H1 (cell line): ENCODE results near the gene COL8A2. TPM values are rescaled to one million over a fixed set of nuclear protein-coding genes. Genes with fewer than 3 reads are reported as not detected.

Experiments used
- CTCF ChIA-PET: fragments of 300-600 bp; sonication (Branson Sonifier 250); formaldehyde crosslinking; loops from one replicate; lab custom pipeline; 2021; ENCODE audit not compliant: partially characterized antibody; lab: Charles Lee
- POLR2A ChIA-PET: fragments of 300-600 bp; sonication (Branson Sonifier 250); formaldehyde crosslinking; loops from one replicate; lab custom pipeline; 2021; ENCODE audit warnings: inconsistent platforms; ENCODE audit not compliant: partially characterized antibody; lab: Charles Lee
- DNase-seq, 2 experiments: peaks; one replicate each; pipeline versions ENCODE4 v3.0.0 to v3.0.0-alpha.2; 2010 to 2022; ENCODE audit warnings: low spot score in 2 of 2, low read depth in 1 of 2, mixed read lengths in 1 of 2
- FAIRE-seq: peaks from 2 replicates; lab custom pipeline; 2011; peaks lifted over from hg19 to GRCh38; lab: Jason Lieb, UNC
- H2AFZ ChIP-seq: 2 replicates; pipeline ENCODE4 v1.8.1; 2012; ENCODE audit warnings: low read length, inconsistent platforms
- H2AK5ac ChIP-seq: 2 replicates; pipeline ENCODE4 v1.6.1; 2013; ENCODE audit warnings: low read depth, low read length
- H2BK120ac ChIP-seq: replicated peaks from 2 replicates; pipeline ENCODE3; 2013; ENCODE audit warnings: low read depth, low read length, inconsistent platforms
- H2BK12ac ChIP-seq: 2 replicates; pipeline ENCODE4 v1.6.1; 2013; ENCODE audit warnings: low read depth, low read length
- H2BK15ac ChIP-seq: 2 replicates; pipeline ENCODE4 v1.6.1; 2013; ENCODE audit warnings: low read length
- H2BK20ac ChIP-seq: 2 replicates; pipeline ENCODE4 v1.6.1; 2013; ENCODE audit warnings: low read length
- H2BK5ac ChIP-seq: 2 replicates; pipeline ENCODE4 v1.6.1; 2013; ENCODE audit warnings: low read depth, low read length
- H3K14ac ChIP-seq: 2 replicates; pipeline ENCODE4 v1.6.1; 2013; ENCODE audit warnings: inconsistent platforms; ENCODE audit not compliant: insufficient read length
- H3K18ac ChIP-seq: 2 replicates; pipeline ENCODE4 v1.6.1; 2013; ENCODE audit warnings: low read length; ENCODE audit errors: extremely low read depth
- H3K23ac ChIP-seq: 2 replicates; pipeline ENCODE4 v1.6.1; 2013; ENCODE audit warnings: inconsistent platforms; ENCODE audit not compliant: insufficient read length
- H3K23me2 ChIP-seq: 2 replicates; pipeline ENCODE4 v1.6.1; 2013; ENCODE audit warnings: low read depth, low read length
- H3K27ac ChIP-seq: 2 replicates; pipeline ENCODE4 v1.6.1; 2011; ENCODE audit warnings: low read depth, low read length, inconsistent platforms
- H3K27me3 ChIP-seq, 4 experiments: replicated peaks in 1 of 4; 1 replicate in 1 of 4; 2 replicates in 3 of 4; pipeline versions ENCODE4 v1.6.1 to v1.8.1; 2011 to 2013; ENCODE audit warnings: low read length in 3 of 4, mild to moderate bottlenecking in 3 of 4, inconsistent platforms in 2 of 4, mixed read lengths in 2 of 4, moderate library complexity in 1 of 4; ENCODE audit not compliant: control insufficient read depth in 3 of 4, insufficient read depth in 3 of 4; ENCODE audit errors: extremely low read depth in 1 of 4
- H3K36me3 ChIP-seq, 4 experiments: 2 replicates each; pipeline versions ENCODE4 v1.6.1 to v1.8.1; 2011 to 2013; ENCODE audit warnings: mild to moderate bottlenecking in 4 of 4, low read length in 3 of 4, moderate library complexity in 2 of 4, control low read depth in 1 of 4, inconsistent platforms in 1 of 4; ENCODE audit not compliant: insufficient read depth in 4 of 4, control insufficient read depth in 2 of 4
- H3K4ac ChIP-seq: replicated peaks from 2 replicates; pipeline ENCODE3; 2013; ENCODE audit warnings: low read length, low read depth, mixed read lengths, inconsistent platforms; ENCODE audit not compliant: insufficient read length
- H3K4me1 ChIP-seq, 4 experiments: replicated peaks in 1 of 4; 1 replicate in 1 of 4; 2 replicates in 3 of 4; pipeline versions ENCODE4 v1.6.1 to v1.8.1; 2011 to 2013; ENCODE audit warnings: low read length in 3 of 4, inconsistent platforms in 2 of 4, mixed read lengths in 1 of 4; ENCODE audit not compliant: insufficient read depth in 4 of 4, control insufficient read depth in 3 of 4
- H3K4me2 ChIP-seq, 2 experiments: 2 replicates each; pipeline versions ENCODE4 v1.6.1 to v1.8.1; 2011 to 2013; ENCODE audit warnings: low read depth in 2 of 2, low read length in 2 of 2, control low read depth in 1 of 2, inconsistent platforms in 1 of 2, mild to moderate bottlenecking in 1 of 2; ENCODE audit not compliant: insufficient read depth in 1 of 2
- H3K4me3 ChIP-seq, 4 experiments: fragments of 200-600, 300-600 bp in 1 of 4; sonication (generic), shearing (Covaris generic), sonication (Bioruptor Twin) in 1 of 4; 2 replicates each; pipeline versions ENCODE4 v1.5.1 to v1.8.1; 2011 to 2016; ENCODE audit warnings: low read length in 4 of 4, low read depth in 3 of 4, control low read depth in 2 of 4, inconsistent platforms in 2 of 4, mild to moderate bottlenecking in 2 of 4, mixed read lengths in 1 of 4, moderate library complexity in 1 of 4; ENCODE audit not compliant: insufficient read depth in 2 of 4; ENCODE audit errors: extremely low read depth in 1 of 4
- H3K56ac ChIP-seq: replicated peaks from 2 replicates; pipeline ENCODE3; 2013; ENCODE audit warnings: low read depth, mild to moderate bottlenecking, mixed read lengths, low read length, inconsistent platforms; ENCODE audit not compliant: insufficient read length
- H3K79me1 ChIP-seq: 2 replicates; pipeline ENCODE4 v1.6.1; 2013; ENCODE audit warnings: low read depth, low read length, control low read depth
- H3K79me2 ChIP-seq, 2 experiments: 2 replicates each; pipeline versions ENCODE4 v1.6.1 to v1.8.1; 2012 to 2013; ENCODE audit warnings: low read length in 2 of 2, mild to moderate bottlenecking in 2 of 2, inconsistent platforms in 1 of 2; ENCODE audit not compliant: insufficient read depth in 2 of 2, control insufficient read depth in 1 of 2
- H3K9ac ChIP-seq, 4 experiments: replicated peaks in 1 of 4; 1 replicate in 1 of 4; 2 replicates in 3 of 4; pipeline versions ENCODE4 v1.6.1 to v1.8.1; 2011 to 2013; ENCODE audit warnings: low read depth in 3 of 4, low read length in 3 of 4, control low read depth in 2 of 4, mild to moderate bottlenecking in 2 of 4, moderate library complexity in 2 of 4, inconsistent platforms in 1 of 4; ENCODE audit errors: extremely low read depth in 1 of 4
- H3K9me3 ChIP-seq, 2 experiments: 2 replicates each; pipeline versions ENCODE4 v1.6.1 to v1.8.1; 2012 to 2013; ENCODE audit warnings: mild to moderate bottlenecking in 2 of 2, moderate library complexity in 2 of 2, control low read depth in 1 of 2, inconsistent platforms in 1 of 2, low read depth in 1 of 2, low read length in 1 of 2, mixed read lengths in 1 of 2; ENCODE audit not compliant: insufficient read depth in 2 of 2
- H4K20me1 ChIP-seq, 2 experiments: replicated peaks in 1 of 2; 2 replicates each; pipeline versions ENCODE3 to v1.8.1; 2011 to 2013; ENCODE audit warnings: inconsistent platforms in 2 of 2, low read length in 2 of 2, mild to moderate bottlenecking in 1 of 2; ENCODE audit not compliant: insufficient read depth in 2 of 2, control insufficient read depth in 1 of 2
- H4K5ac ChIP-seq: 2 replicates; pipeline ENCODE4 v1.6.1; 2013; ENCODE audit warnings: low read length, low read depth, mixed read lengths, inconsistent platforms; ENCODE audit not compliant: insufficient read length
- H4K8ac ChIP-seq: 2 replicates; pipeline ENCODE4 v1.8.0; 2013; ENCODE audit warnings: mild to moderate bottlenecking, moderate library complexity, low read length, inconsistent platforms; ENCODE audit not compliant: insufficient read depth; ENCODE audit errors: extremely low read depth
- H4K91ac ChIP-seq: replicated peaks from 2 replicates; pipeline ENCODE3; 2013; ENCODE audit warnings: low read length, mixed read lengths, inconsistent platforms; ENCODE audit not compliant: insufficient read length
- BRCA1 ChIP-seq: IDR thresholded peaks from 2 replicates; pipeline ENCODE4 v1.6.1; 2012; ENCODE audit warnings: low read depth, low read length, improper control_type of control experiment
- CBX5 ChIP-seq: fragments of 300-800, 300-1000 bp; sonication (generic); IDR thresholded peaks from 2 replicates; pipeline ENCODE4 v1.7.1; 2016; ENCODE audit warnings: antibody characterized with exemption, low read length, low read depth
- CBX8 ChIP-seq: fragments of 300-800, 300-1000 bp; sonication (generic); IDR thresholded peaks from 2 replicates; pipeline ENCODE4 v1.7.1; 2016; ENCODE audit warnings: low read depth, low read length, borderline replicate concordance
- CHD1 ChIP-seq: IDR thresholded peaks from 2 replicates; pipeline ENCODE4 v1.6.1; 2012; ENCODE audit warnings: low read depth, low read length, improper control_type of control experiment
- CTBP2 ChIP-seq: IDR thresholded peaks from 2 replicates; pipeline ENCODE4 v1.7.0; 2011; ENCODE audit warnings: borderline replicate concordance, mild to moderate bottlenecking, moderate library complexity, mixed read lengths, low read length; ENCODE audit not compliant: insufficient read depth, insufficient read length
- GABPA ChIP-seq: IDR thresholded peaks from 2 replicates; pipeline ENCODE4 v1.6.1; 2011; ENCODE audit warnings: mild to moderate bottlenecking, low read length, moderate library complexity, borderline replicate concordance; ENCODE audit not compliant: insufficient read depth
- HDAC2 ChIP-seq, 2 experiments: fragments of 300-600 bp in 1 of 2; sonication (generic) in 1 of 2; IDR thresholded peaks; 2 replicates each; pipeline ENCODE4 v1.6.1; 2011 to 2012; ENCODE audit warnings: low read depth in 2 of 2, low read length in 2 of 2, mild to moderate bottlenecking in 2 of 2, moderate library complexity in 2 of 2, borderline replicate concordance in 1 of 2, inconsistent platforms in 1 of 2
- MAFK ChIP-seq: IDR thresholded peaks from 2 replicates; pipeline ENCODE4 v1.6.1; 2012; ENCODE audit warnings: low read depth, mild to moderate bottlenecking, improper control_type of control experiment, low read length
- PHF8 ChIP-seq: fragments of 200-600 bp; sonication (generic); conservative IDR thresholded peaks from 2 replicates; pipeline ENCODE4 v1.7.1; 2012; ENCODE audit warnings: low read depth, mild to moderate bottlenecking, inconsistent platforms, low read length, moderate library complexity
- SIRT6 ChIP-seq: IDR thresholded peaks from one replicate; pipeline ENCODE4 v1.7.1; 2012; ENCODE audit warnings: low read length, inconsistent platforms
- SUZ12 ChIP-seq: fragments of 200-600 bp; sonication (generic); IDR thresholded peaks from 2 replicates; pipeline ENCODE4 v1.6.1; 2012; ENCODE audit warnings: mild to moderate bottlenecking, inconsistent platforms, low read length, moderate library complexity, mixed read lengths
- TAF1 ChIP-seq: IDR thresholded peaks from 2 replicates; pipeline ENCODE4 v1.6.1; 2011; ENCODE audit warnings: mild to moderate bottlenecking, low read depth, low read length
- TBP ChIP-seq: IDR thresholded peaks from 2 replicates; pipeline ENCODE4 v1.6.1; 2011; ENCODE audit warnings: low read depth, low read length, improper control_type of control experiment
- YY1 ChIP-seq: IDR thresholded peaks from 2 replicates; pipeline ENCODE4 v1.6.1; 2011; ENCODE audit warnings: low read depth, mild to moderate bottlenecking, low read length
- WGBS, 2 experiments: shearing (Covaris generic) in 1 of 2; methylation state at CpG; one replicate each; pipeline versions ENCODE4 v1.1.6 to v1.1.7; 2013 to 2015; ENCODE audit warnings: low lambda C conversion rate in 2 of 2, mixed read lengths in 2 of 2, inconsistent platforms in 1 of 2, low coverage in 1 of 2, missing lambda C conversion rate in 1 of 2; ENCODE audit not compliant: insufficient replicate concordance in 2 of 2, insufficient coverage in 1 of 2, insufficient read length in 1 of 2; ENCODE audit errors: extremely low coverage in 1 of 2, missing lambda C conversion rate in 1 of 2; 5-methylcytosine and 5-hydroxymethylcytosine counted together
- polyA plus RNA-seq, 7 experiments: library from polyadenylated mRNA; depleted of rRNA in 3 of 7; stranded (reverse) in 5 of 7; unstranded in 2 of 7; fragments of >200 nt in 5 of 7; fragments of 200-250 nt in 2 of 7; gene quantifications; 1 replicate in 5 of 7; 2 replicates in 1 of 7; 4 replicates in 1 of 7; pipeline versions ENCODE4 v1.2.1 to v1.2.3, GENCODE V29; 2011 to 2013; ENCODE audit warnings: missing spikeins in 2 of 7, mixed read lengths in 2 of 7
- total RNA-seq: library from RNA; stranded (reverse); fragmentation: NEBNext Ultra II Directional; extraction: Animal tissue kit (Norgen Biotek cat#: 25700); gene quantifications from 2 replicates; pipeline ENCODE4 v1.2.1, GENCODE V29; 2021

The COL8A2 gene
- total and polyA plus RNA-seq, 2 of the 8 experiments (the other 6 are each of a cell fraction or from before 2014, with no cell fraction given), result 2.1 to 2.8 TPM

DNA sequence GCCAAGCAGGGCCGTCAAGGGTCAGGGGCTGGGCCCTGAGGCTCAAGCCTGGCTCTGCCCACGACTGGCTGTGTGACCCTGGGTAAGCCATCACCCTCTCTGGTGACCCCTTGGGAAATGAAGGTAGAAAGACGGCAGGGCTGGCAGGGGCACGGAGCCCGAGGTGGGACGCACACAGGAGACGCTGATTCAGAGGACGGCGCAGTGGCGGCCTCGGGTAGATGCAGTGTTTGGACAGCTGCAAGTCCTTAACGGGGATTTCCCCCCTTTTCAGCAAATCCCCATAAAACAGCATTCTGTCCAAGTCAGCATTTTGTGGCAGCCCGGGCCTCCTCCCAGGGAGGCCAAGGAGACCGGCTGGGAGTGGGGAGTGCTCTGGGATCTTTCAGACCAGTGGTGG is 16.7 kb downstream of the COL8A2 start:
- Histone ChIP-seq H2BK120ac (no peak overlapping the region), H3K18ac (no peak overlapping the region), H3K79me1 (no peaks in the 10 kb centered on the region), H3K79me2 (no peaks in the 10 kb centered on the region), H2AFZ (no peak overlapping the region), H3K56ac (no peak overlapping the region), H2BK5ac (no peak overlapping the region), H4K5ac (no peak overlapping the region), H3K4me2 (no peak overlapping the region), H4K91ac (no peak overlapping the region), H3K4me3 (no peak overlapping the region), H3K23ac (no peak overlapping the region), H2AK5ac (no peak overlapping the region), H2BK12ac (no peak overlapping the region), H4K8ac (no peak overlapping the region), H4K20me1 (no peaks in the 10 kb centered on the region), H3K36me3 (no peaks in the 10 kb centered on the region), H3K9me3 (no peaks in the 10 kb centered on the region), H3K14ac (no peak overlapping the region), H3K9ac (no peak overlapping the region), H2BK15ac (no peak overlapping the region), H3K23me2 (no peaks in the 10 kb centered on the region), H3K4me1 (no peaks in the 10 kb centered on the region), H3K27me3 (no peaks in the 10 kb centered on the region), H3K27ac (no peak overlapping the region), H3K4ac (no peak overlapping the region), H2BK20ac (no peak overlapping the region)
- FAIRE-seq, result no peak
- ChIA-PET CTCF (interaction anchor here (0.5 to 32.6 kb wide), 4 partner anchors 9 to 83 kb away, joined by 5 to 738 read pairs (median 40); no protein-coding TSS in a partner anchor), POLR2A (interaction anchor here (0.7 kb wide), 1 partner anchor 71 kb away, joined by 3 read pairs; no protein-coding TSS in a partner anchor)
- DNase-seq, result no peak
- TF ChIP-seq CBX5, result no peak
- TF ChIP-seq TBP, result no peak
- no peak for TF ChIP-seq HDAC2 (IDR thresholded peaks at IDR 0.05; ENCODE audit: borderline replicate concordance in 1 of 2, low read depth in 2 of 2, low read length in 2 of 2)
- no peak for TF ChIP-seq PHF8
- TF ChIP-seq CHD1, result no peak
- no peak for TF ChIP-seq YY1
- no peak for TF ChIP-seq TAF1
- TF ChIP-seq CBX8, result no peak
- no peak for TF ChIP-seq BRCA1
- TF ChIP-seq SIRT6, result no peak
- TF ChIP-seq GABPA, result no peak
- no peak for TF ChIP-seq CTBP2
- no peak for TF ChIP-seq MAFK
- TF ChIP-seq SUZ12, result no peak
- WGBS, 2 experiments, result 94% methylated on average over 13 of the region's 14 CpGs; no CpG with 5 or more reads in 1 of the 2 experiments
